Thyroid gland (tissue), 4 donors: ENCODE measurements around the gene IRF2. TPM values are rescaled to one million over a fixed set of nuclear protein-coding genes. Genes with fewer than 3 reads are reported as not detected.

Experiments
- DNase-seq, 2 donors: peaks; one replicate each; pipeline ENCODE4 v3.0.0-alpha.2; 2019
- H3K27ac ChIP-seq, 3 donors: fragments of 200-600 bp; sonication (generic); 1 replicate in 2 of 3; 2 replicates in 1 of 3; pipeline ENCODE4 v1.5.1; 2016 to 2019; ENCODE audit warnings: mild to moderate bottlenecking in 1 of 3, moderate library complexity in 1 of 3
- H3K27me3 ChIP-seq: fragments of 200-600 bp; sonication (generic); one replicate; pipeline ENCODE4 v1.5.1; 2019
- H3K36me3 ChIP-seq, 2 donors: fragments of 200-600 bp; sonication (generic); one replicate each; pipeline ENCODE4 v1.5.1; 2016 to 2019
- H3K4me1 ChIP-seq, 2 donors: fragments of 200-600 bp; sonication (generic); one replicate each; pipeline ENCODE4 v1.5.1; 2017 to 2019
- H3K4me3 ChIP-seq, 3 donors: fragments of 200-600 bp; sonication (generic); replicated peaks in 1 of 3; 1 replicate in 2 of 3; 2 replicates in 1 of 3; pipeline ENCODE4 v1.5.1; 2016; ENCODE audit warnings: mild to moderate bottlenecking in 1 of 3
- H3K9me3 ChIP-seq: fragments of 200-600 bp; sonication (generic); one replicate; pipeline ENCODE4 v1.5.1; 2017
- CTCF ChIP-seq, 6 experiments: fragments of 200-600 bp in 3 of 6; fragments of 450-650 bp in 3 of 6; sonication (generic) in 3 of 6; IDR thresholded peaks; one replicate each; pipeline ENCODE4 v1.5.1; 2016 to 2019; ENCODE audit warnings: antibody characterized with exemption in 6 of 6, mild to moderate bottlenecking in 2 of 6, inconsistent platforms in 1 of 6, moderate library complexity in 1 of 6
- POLR2A ChIP-seq, 2 donors: fragments of 450-650 bp; IDR thresholded peaks; one replicate each; pipeline ENCODE4 v1.6.1; 2017; ENCODE audit warnings: antibody characterized with exemption in 2 of 2, mild to moderate bottlenecking in 2 of 2, moderate library complexity in 1 of 2
- WGBS, 2 donors: methylation state at CpG; one replicate each; pipeline ENCODE4 v1.1.5; 2017; 5-methylcytosine and 5-hydroxymethylcytosine counted together
- intact Hi-C: fragments of 100-400 bp; cut with DNase I; formaldehyde crosslinking; loops from one replicate; pipeline ENCODE4 v1.15.1; 2023
- total RNA-seq, 4 donors: library from RNA; depleted of rRNA; stranded (reverse); fragments of >200 nt; gene quantifications; one replicate each; pipeline ENCODE4 v1.2.3, GENCODE V29; 2016

IRF2 gene
- total RNA-seq, 4 donors from 2014 or later, result 24.7 to 39.8 (median 34.5) TPM

- Histone ChIP-seq H3K27ac (peak overlapping the region in 2 of 3 donors; percentile 33 to 42), H3K4me3 (no peak overlapping the region), H3K9me3 (no peaks in the 10 kb centered on the region), H3K4me1 (peaks cover 3 to 14% of the 10 kb centered on the region in 2 donors), H3K27me3 (no peaks in the 10 kb centered on the region), H3K36me3 (peaks cover 10 to 18% of the 10 kb centered on the region in 2 donors)
- intact Hi-C loops, result no loop called here
- DNase-seq, result no peak
- TF ChIP-seq POLR2A (IDR thresholded peaks at IDR 0.05) (no peak), CTCF (IDR thresholded peaks at IDR 0.05) (no peak)
- 85 to 86% methylated on average over 8 of the region's 8 CpGs for WGBS, 2 donors
Measured at GRCh38 chr4:184417802-184418511, 56.4 kb downstream of the IRF2 start.

- intact Hi-C loops, result no loop called here
- no peak for DNase-seq
- Histone ChIP-seq H3K27me3 (no peaks in the 10 kb centered on the region), H3K27ac (peak overlapping the region in 2 of 3 donors; percentile 33 to 42), H3K4me1 (peaks cover 12 to 20% of the 10 kb centered on the region in 2 donors), H3K36me3 (peaks cover 10 to 11% of the 10 kb centered on the region in 2 donors), H3K4me3 (peak overlapping the region in 1 of 3 donors; percentile 1), H3K9me3 (no peaks in the 10 kb centered on the region)
- 81 to 87% methylated on average over 12 of the region's 12 CpGs for WGBS, 2 donors
- TF ChIP-seq CTCF (IDR thresholded peaks at IDR 0.05) (no peak), POLR2A (IDR thresholded peaks at IDR 0.05) (no peak)
Measured at GRCh38 chr4:184416913-184417734, 57.2 kb downstream of the IRF2 start.

- peaks cover 9 to 10% of the 10 kb centered on the region in 2 donors for H3K36me3 ChIP-seq
- WGBS, 2 donors, result 91 to 98% methylated on average over 6 of the region's 6 CpGs
- no peaks in the 10 kb centered on the region for H3K9me3 ChIP-seq
- intact Hi-C loops, result no loop called here
- no peak for TF ChIP-seq POLR2A (IDR thresholded peaks at IDR 0.05)
- peaks cover 13 to 21% of the 10 kb centered on the region in 2 donors for H3K4me1 ChIP-seq
- H3K4me3 ChIP-seq, result no peak overlapping the region
- no peaks in the 10 kb centered on the region for H3K27me3 ChIP-seq
- no peak for DNase-seq
- no peak overlapping the region for H3K27ac ChIP-seq
Measured at GRCh38 chr4:184415071-184415470, 59.3 kb downstream of the IRF2 start.

- H3K27ac ChIP-seq, result peak overlapping the region in 1 of 3 donors; percentile 34
- H3K9me3 ChIP-seq, result no peaks in the 10 kb centered on the region
- no peaks in the 10 kb centered on the region for H3K27me3 ChIP-seq
- WGBS, 2 donors, result 78 to 80% methylated on average over 13 of the region's 13 CpGs
- DNase-seq, result no peak
- peaks cover 23 to 31% of the 10 kb centered on the region in 2 donors for H3K4me1 ChIP-seq
- H3K36me3 ChIP-seq, result peaks cover under 1 to 5% of the 10 kb centered on the region in 2 donors
- H3K4me3 ChIP-seq, result no peak overlapping the region
- intact Hi-C loops, result no loop called here
- TF ChIP-seq POLR2A (IDR thresholded peaks at IDR 0.05), result no peak
- TF ChIP-seq CTCF (IDR thresholded peaks at IDR 0.05), result no peak
Measured at GRCh38 chr4:184413261-184414046, 60.9 kb downstream of the IRF2 start.

- Histone ChIP-seq H3K9me3 (no peaks in the 10 kb centered on the region), H3K27ac (no peak overlapping the region), H3K4me3 (no peak overlapping the region), H3K27me3 (no peaks in the 10 kb centered on the region), H3K4me1 (peaks cover 24 to 29% of the 10 kb centered on the region in 2 donors), H3K36me3 (no peaks in the 10 kb centered on the region)
- no peak for DNase-seq
- intact Hi-C loops, result no loop called here
- WGBS, 2 donors, result 91 to 93% methylated on average over 6 of the region's 6 CpGs
- TF ChIP-seq POLR2A (IDR thresholded peaks at IDR 0.05) (no peak), CTCF (IDR thresholded peaks at IDR 0.05) (no peak)
Measured at GRCh38 chr4:184410748-184411147, 63.6 kb downstream of the IRF2 start.
